SU-DHL-6 (cell line): Measurements from ENCODE around the gene ELL3.

ENCODE experiments used
- H2AFZ ChIP-seq: fragments of 200-600 bp; sonication (generic); 2 replicates; pipeline ENCODE4 v1.6.1; 2014; ENCODE audit warnings: low read depth, mild to moderate bottlenecking, moderate library complexity, mixed read lengths, antibody characterized with exemption, low read length; ENCODE audit not compliant: severe bottlenecking
- H3F3A ChIP-seq: fragments of 200-600 bp; shearing (Covaris generic); 2 replicates; pipeline ENCODE4 v1.6.0; 2016; ENCODE audit warnings: antibody characterized with exemption, mild to moderate bottlenecking; ENCODE audit not compliant: insufficient read depth
- H3K27ac ChIP-seq: fragments of 200-600 bp; sonication (generic); 2 replicates; pipeline ENCODE4 v1.5.1; 2016; ENCODE audit warnings: low read depth, mild to moderate bottlenecking, low read length, moderate library complexity, mixed read lengths
- H3K27me3 ChIP-seq: fragments of 200-600 bp; sonication (generic), shearing (Covaris generic); 2 replicates; pipeline ENCODE4 v1.6.0; 2014; ENCODE audit warnings: mild to moderate bottlenecking, low read length
- H3K36me3 ChIP-seq: fragments of 200-600 bp; sonication (generic); 2 replicates; pipeline ENCODE4 v1.6.1; 2014; ENCODE audit warnings: mild to moderate bottlenecking, low read length, mixed read lengths
- H3K4me2 ChIP-seq: fragments of 300-600, 200-600 bp; shearing (Covaris generic), sonication (generic); 2 replicates; pipeline ENCODE4 v1.6.0; 2014; ENCODE audit warnings: low read length, low read depth, mild to moderate bottlenecking; ENCODE audit not compliant: poor library complexity, severe bottlenecking
- H3K4me3 ChIP-seq: fragments of 200-600 bp; sonication (generic); 2 replicates; pipeline ENCODE4 v1.5.1; 2014; ENCODE audit warnings: antibody characterized with exemption, low read length, mild to moderate bottlenecking, mixed read lengths; ENCODE audit not compliant: insufficient read depth, poor library complexity, severe bottlenecking
- H3K79me2 ChIP-seq: fragments of 200-600 bp; sonication (generic); 2 replicates; pipeline ENCODE4 v1.6.1; 2014; ENCODE audit warnings: mild to moderate bottlenecking, low read length, moderate library complexity; ENCODE audit not compliant: insufficient read depth
- H3K9ac ChIP-seq: fragments of 200-600 bp; sonication (generic); 2 replicates; pipeline ENCODE4 v1.7.0; 2014; ENCODE audit warnings: mild to moderate bottlenecking, low read length
- H3K9me2 ChIP-seq: fragments of 200-600 bp; sonication (generic); replicated peaks from 2 replicates; pipeline ENCODE4 v1.6.1; 2014; ENCODE audit warnings: low read length; ENCODE audit not compliant: insufficient read depth
- H3K9me3 ChIP-seq: fragments of 200-600 bp; sonication (generic); 2 replicates; pipeline ENCODE4 v1.6.1; 2014; ENCODE audit warnings: low read length, mixed read lengths; ENCODE audit not compliant: insufficient read depth
- H4K20me1 ChIP-seq: fragments of 200-600 bp; sonication (generic); 2 replicates; pipeline ENCODE4 v1.6.1; 2014; ENCODE audit warnings: low read depth, mild to moderate bottlenecking, antibody characterized with exemption, low read length, moderate library complexity, mixed read lengths
- CTCF ChIP-seq: fragments of 200-600 bp; sonication (generic); IDR thresholded peaks from one replicate; pipeline ENCODE4 v1.5.1; 2017; ENCODE audit warnings: antibody characterized with exemption, mild to moderate bottlenecking, low read length, moderate library complexity; ENCODE audit not compliant: insufficient read depth, poor library complexity, severe bottlenecking
- EZH2phosphoT487 ChIP-seq: fragments of 200-600 bp; sonication (generic), shearing (Covaris generic); conservative IDR thresholded peaks from 2 replicates; pipeline ENCODE4 v1.6.1; 2018; ENCODE audit warnings: mild to moderate bottlenecking, antibody characterized with exemption, low read length, moderate library complexity, mixed read lengths

Gene ELL3

GRCh38 chr15:43777267-43777914 lies 625 bp upstream of the ELL3 start:
- H3K4me3 ChIP-seq, result peak overlapping the region; percentile 76
- H3K9me2 ChIP-seq, result no peaks in the 10 kb centered on the region
- H3K9ac ChIP-seq, result peak overlapping the region; percentile 98
- peaks cover 73% of the 10 kb centered on the region for H3F3A ChIP-seq
- no peaks in the 10 kb centered on the region for H4K20me1 ChIP-seq
- H3K79me2 ChIP-seq, result peaks cover 27% of the 10 kb centered on the region
- no peaks in the 10 kb centered on the region for H3K9me3 ChIP-seq
- peak overlapping the region; percentile 100 for H3K4me2 ChIP-seq
- H3K27ac ChIP-seq, result peak overlapping the region; percentile 98
- no peaks in the 10 kb centered on the region for H3K27me3 ChIP-seq
- TF ChIP-seq CTCF, result peak; percentile 87
- TF ChIP-seq EZH2phosphoT487, result no peak
- peak overlapping the region; percentile 58 for H2AFZ ChIP-seq
- H3K36me3 ChIP-seq, result peaks cover 24% of the 10 kb centered on the region

- no peak overlapping the region for H2AFZ ChIP-seq
- peak overlapping the region; percentile 98 for H3K9ac ChIP-seq
Observed at GRCh38 chr15:43776101-43776717, 557 bp downstream of the ELL3 start.

GRCh38 chr15:43775411-43775965 lies 1.3 kb downstream of the ELL3 start:
- Histone ChIP-seq H3K27ac (peak overlapping the region; percentile 98), H3K9me2 (no peaks in the 10 kb centered on the region), H3K79me2 (peaks cover 27% of the 10 kb centered on the region), H2AFZ (no peak overlapping the region), H3K36me3 (peaks cover 40% of the 10 kb centered on the region), H3K27me3 (no peaks in the 10 kb centered on the region), H3K4me2 (peak overlapping the region; percentile 100), H3K9me3 (no peaks in the 10 kb centered on the region), H4K20me1 (0 out of 2 replicates have a peak, but pooled peaks cover 2% of the 10 kb centered on the region), H3F3A (peaks cover 83% of the 10 kb centered on the region), H3K9ac (peak overlapping the region; percentile 98), H3K4me3 (peak overlapping the region; percentile 76)
- no peak for TF ChIP-seq EZH2phosphoT487
- TF ChIP-seq CTCF, result no peak

More at GRCh38 chr15:43776101-43776717, 557 bp downstream of the ELL3 start:
- TF ChIP-seq CTCF (no peak), EZH2phosphoT487 (no peak)
- no peaks in the 10 kb centered on the region for H3K27me3 ChIP-seq
- peaks cover 27% of the 10 kb centered on the region for H3K79me2 ChIP-seq
- no peaks in the 10 kb centered on the region for H3K9me2 ChIP-seq
- no peaks in the 10 kb centered on the region for H3K9me3 ChIP-seq
- H3K27ac ChIP-seq, result peak overlapping the region; percentile 98
- peak overlapping the region; percentile 76 for H3K4me3 ChIP-seq
- H3K4me2 ChIP-seq, result peak overlapping the region; percentile 100
- peaks cover 35% of the 10 kb centered on the region for H3K36me3 ChIP-seq
- 0 out of 2 replicates have a peak, but pooled peaks cover 2% of the 10 kb centered on the region for H4K20me1 ChIP-seq
- H3F3A ChIP-seq, result peaks cover 80% of the 10 kb centered on the region
